Endometrial microvascular endothelial cells (primary cell): ENCODE results near the gene NOSTRIN. TPM values are rescaled to one million over a fixed set of nuclear protein-coding genes. Genes with fewer than 3 reads are reported as not detected.
"Not testable (repeated sequence)": the region's sequence is repeated elsewhere in the genome, so short reads cannot be mapped to it uniquely, and the experiment has no call there.

ENCODE experiments used
- in situ Hi-C: cut with HindIII; loops from 2 replicates; pipeline ENCODE4 v1.10.0; 2017; ENCODE audit warnings: low sequenced_read_pairs, low pct_unique_long_range_greater_than_20kb; ENCODE audit errors: inconsistent ontology term
- total RNA-seq: library from RNA; depleted of rRNA; stranded (reverse); fragments of >200 nt; gene quantifications from one replicate; pipeline ENCODE4 v1.2.3, GENCODE V29; 2015; ENCODE audit errors: inconsistent ontology term

NOSTRIN gene
- total RNA-seq, 1 donor from 2014 or later: 9.9 TPM

- in situ Hi-C loops: no loop called here
These were observed 14.6 kb upstream of the NOSTRIN start for GRCh38 chr2:168787782-168788376.

DNA sequence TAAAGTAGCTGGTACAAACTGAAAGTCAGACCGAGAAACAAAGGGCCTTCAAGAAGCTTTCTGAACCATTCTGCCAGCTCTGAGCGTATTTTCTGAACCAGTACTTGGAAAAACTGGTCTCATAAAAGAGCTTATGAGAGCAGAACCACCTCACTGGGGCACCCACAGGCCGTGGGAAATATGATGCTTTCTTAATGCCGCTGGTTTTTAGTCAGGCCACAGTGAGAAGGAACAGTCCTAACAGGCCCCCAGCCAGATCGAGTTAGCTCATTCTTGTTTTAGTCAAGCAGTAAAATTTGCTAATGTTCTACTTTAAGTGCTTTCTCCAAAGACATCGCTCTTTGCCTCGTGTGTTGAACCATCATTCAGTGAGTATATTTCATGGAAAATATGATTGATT is 12.7 kb upstream of the NOSTRIN start:
- in situ Hi-C loops: no loop called here

- in situ Hi-C loops: no loop called here
These were observed 12.1 kb upstream of the NOSTRIN start for GRCh38 chr2:168790226-168790902.

- in situ Hi-C loops: not testable (repeated sequence)
These were observed 11.3 kb upstream of the NOSTRIN start for GRCh38 chr2:168791140-168791539.

- in situ Hi-C loops: no loop called here
These were observed 8.8 kb upstream of the NOSTRIN start for GRCh38 chr2:168793596-168793995.

GRCh38 chr2:168794968-168795367 is 7.5 kb upstream of the NOSTRIN start:
- in situ Hi-C loops: no loop called here

DNA sequence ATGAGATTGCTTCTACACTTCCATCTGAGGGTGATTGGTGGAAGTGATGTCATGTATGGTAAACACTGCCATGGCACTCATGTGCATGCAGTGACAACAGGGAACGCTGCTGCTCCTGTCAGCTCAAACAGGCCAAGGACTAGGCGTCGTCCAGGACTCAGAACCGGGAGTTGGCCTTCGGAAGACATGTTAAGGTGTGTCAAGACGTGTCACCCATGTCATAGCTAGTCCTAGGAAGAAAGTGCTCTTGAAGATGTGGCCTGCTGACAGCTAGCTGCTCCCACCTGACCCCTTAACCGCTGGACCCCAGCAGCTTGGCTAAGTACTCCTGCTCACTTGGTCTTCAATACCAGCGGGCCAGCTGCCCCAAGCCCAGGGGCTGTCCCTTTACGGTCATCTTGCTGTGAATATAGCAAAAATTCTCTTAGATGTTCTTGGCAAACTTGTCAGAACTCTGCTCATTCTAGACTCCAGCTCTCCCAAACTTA is 6.3 kb upstream of the NOSTRIN start:
- in situ Hi-C loops: no loop called here

- in situ Hi-C loops: no loop called here
These were observed 5.7 kb upstream of the NOSTRIN start for GRCh38 chr2:168796583-168797285.

- in situ Hi-C loops: no loop called here
These were observed 5.2 kb upstream of the NOSTRIN start for GRCh38 chr2:168797286-168797655.

- in situ Hi-C loops: no loop called here
These were observed 4.2 kb upstream of the NOSTRIN start for GRCh38 chr2:168798076-168798887.

DNA sequence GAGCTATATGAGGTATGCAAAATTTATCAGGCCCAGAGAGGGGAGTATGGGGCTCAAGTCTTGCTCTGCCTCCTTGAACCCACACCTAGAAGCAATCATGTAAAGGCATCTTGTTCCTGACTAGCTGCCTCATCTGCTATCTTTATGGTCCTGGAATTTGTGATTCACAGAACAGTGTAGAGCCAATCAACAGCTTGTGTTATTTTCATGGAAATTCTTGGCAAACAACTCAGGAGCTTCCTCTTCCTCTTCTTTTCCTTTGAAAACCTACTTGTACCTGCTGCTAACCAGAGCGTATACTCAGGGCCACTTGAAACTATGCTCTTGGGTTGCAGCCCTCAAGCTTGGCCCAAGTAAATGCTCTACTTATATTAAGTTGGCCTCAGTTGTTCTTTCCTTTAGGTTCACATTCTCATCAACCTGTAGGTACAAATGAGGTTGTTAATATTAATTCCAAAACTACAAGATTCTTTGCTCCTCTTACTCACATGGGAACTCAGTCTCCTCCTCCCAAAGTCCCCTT is 3.5 kb upstream of the NOSTRIN start:
- in situ Hi-C loops: no loop called here

DNA sequence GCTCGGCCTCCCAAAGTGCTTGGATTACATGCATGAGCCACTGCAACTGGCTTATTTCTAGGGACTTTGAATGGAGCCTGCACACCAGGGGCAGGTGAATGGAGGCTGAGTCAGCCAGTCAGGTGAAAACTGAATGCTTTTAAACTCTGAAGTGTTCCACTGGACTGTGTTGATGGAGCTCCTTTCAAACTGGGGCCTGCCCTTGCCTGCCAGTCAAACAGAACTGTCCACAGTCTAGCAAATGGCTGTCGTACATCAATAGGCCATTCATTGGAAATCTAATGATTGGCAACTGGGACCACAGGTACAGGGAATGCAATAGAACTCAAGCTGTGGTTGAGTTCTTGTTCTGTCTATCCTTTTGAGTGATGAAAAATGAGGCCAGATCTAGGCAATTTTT is 966 bp upstream of the NOSTRIN start:
- in situ Hi-C loops: no loop called here

DNA sequence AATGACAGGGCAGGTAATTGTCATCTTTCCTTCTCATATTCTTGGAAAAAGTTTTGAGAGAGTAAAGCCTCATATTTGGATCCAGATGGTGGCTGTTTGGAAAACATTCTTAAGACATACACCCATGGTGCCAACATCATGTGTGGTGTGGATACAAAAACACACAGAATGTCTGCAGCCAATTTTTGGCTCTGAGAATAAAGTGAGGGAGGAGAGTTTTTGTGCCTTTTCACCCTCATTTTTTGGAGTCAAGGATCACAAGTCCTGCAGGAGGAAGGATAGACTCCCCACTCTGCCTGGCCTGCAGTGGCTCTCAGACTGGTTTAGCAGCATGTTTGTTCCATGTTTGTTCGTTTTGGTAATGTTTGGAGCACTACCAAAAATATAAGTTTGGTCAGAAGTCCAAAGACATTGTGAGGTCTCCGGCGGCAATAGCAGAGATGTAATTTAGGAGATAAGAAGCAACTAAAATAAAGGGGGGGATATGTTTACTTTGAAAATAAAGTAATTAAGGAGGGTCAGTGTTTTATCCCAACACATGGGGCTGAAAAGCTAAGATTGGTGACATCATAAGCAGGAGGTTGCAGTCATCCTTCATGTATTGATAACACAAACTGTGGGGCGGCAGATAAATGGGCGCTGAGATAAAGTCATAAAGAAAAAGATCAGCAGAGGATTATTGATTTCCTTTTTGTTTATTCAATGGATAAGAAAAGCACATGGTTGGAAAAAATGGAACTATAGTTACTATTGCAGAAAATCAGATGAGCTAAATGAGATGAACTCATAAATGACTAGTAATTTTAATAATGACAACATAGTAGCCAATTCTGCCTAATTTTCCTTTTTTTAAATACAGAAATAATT is 655 bp downstream of the NOSTRIN start:
- in situ Hi-C loops: no loop called here

DNA sequence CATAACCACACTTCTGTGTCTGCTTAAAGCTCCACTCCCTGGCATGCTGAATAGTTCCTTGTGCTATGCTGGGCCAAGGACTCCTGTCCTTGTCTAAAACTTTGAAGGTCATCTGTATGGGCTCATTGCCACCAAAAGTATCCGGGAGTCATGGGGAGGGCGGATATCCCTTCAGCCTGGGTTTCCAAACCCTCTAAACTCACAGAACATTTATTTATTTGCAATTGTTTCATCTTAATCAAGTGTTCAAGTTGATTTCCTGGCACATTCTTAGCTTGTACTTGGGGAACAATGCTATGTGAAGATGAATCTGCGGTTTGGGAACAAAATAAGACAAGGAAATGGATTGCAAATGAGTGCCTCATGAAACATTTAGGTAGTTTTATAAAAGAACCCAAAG is 1.8 kb downstream of the NOSTRIN start:
- in situ Hi-C loops: no loop called here

DNA sequence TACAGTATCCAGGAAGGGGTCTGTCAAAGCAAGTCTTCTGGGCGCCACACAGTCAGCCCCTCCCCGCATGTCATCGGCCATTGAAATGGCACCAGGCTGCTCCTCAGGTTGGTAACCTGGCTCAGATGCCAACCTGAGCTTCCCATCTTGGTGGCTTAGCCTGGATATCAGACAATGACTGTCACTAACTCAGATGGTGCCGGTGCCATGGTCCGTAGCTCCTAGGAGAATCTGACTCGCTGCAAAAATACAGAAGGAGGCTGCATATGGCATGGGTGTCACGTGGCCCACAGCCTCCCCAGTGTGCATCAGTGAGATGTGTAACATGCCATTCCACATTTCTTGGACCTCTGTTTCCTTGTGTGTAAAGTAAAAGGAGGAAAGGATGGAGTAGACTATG is 3.2 kb downstream of the NOSTRIN start:
- in situ Hi-C loops: no loop called here

DNA sequence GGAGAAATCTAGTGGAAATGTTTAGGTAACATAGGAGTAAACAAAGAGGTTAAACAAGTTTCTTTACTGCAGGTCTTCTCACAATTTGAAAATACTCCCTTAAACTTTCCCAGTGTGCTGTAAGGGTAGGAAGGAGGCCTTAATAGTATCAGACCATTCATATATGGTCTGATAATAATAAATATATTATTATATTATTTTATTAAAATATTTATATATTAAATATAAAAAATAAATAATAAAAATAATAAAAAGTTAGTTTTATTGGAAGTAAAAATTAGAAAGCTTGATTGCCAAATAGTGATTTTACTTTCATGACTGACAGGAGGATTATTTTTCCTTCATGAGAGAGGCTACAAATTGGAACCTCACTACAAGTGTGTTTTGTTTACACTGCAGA is 7.1 kb downstream of the NOSTRIN start:
- in situ Hi-C loops: no loop called here

- in situ Hi-C loops: no loop called here
These were observed 7.8 kb downstream of the NOSTRIN start for GRCh38 chr2:168810235-168810634.

DNA sequence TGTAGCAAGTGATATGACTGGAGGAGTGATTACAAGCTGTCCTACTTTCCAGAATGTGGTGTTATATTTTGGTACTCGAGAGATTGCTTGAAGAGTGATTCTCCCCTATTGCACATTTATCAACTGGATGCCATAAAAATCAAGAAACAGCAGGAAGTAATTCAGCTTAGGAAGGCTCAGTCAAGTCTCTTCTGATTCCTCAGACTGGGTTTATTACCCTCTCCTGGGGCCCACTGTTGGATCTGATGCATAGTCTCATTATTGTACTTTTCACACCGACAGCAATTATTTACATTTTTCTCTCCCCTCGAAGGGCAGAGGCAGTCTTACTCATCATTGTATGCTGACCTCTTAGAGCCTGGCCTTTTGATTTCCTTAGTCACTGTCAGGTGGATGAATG is 9.3 kb downstream of the NOSTRIN start:
- in situ Hi-C loops: no loop called here
